Fibroblast of mammary gland (primary cell): ENCODE results near the gene DENND1B.

Source experiments
- DNase-seq: peaks from one replicate; pipeline ENCODE4 v3.0.0-alpha.2; 2010; ENCODE audit warnings: low read depth
- H3K4me3 ChIP-seq: 2 replicates; pipeline ENCODE4 v1.5.1; 2011; ENCODE audit warnings: low read depth, mild to moderate bottlenecking, low read length, moderate library complexity; ENCODE audit not compliant: control insufficient read depth
- CTCF ChIP-seq: conservative IDR thresholded peaks from 2 replicates; pipeline ENCODE4 v1.5.1; 2011; ENCODE audit warnings: low read depth, low read length, inconsistent platforms; ENCODE audit not compliant: control insufficient read depth, insufficient read depth

Gene DENND1B

DNA sequence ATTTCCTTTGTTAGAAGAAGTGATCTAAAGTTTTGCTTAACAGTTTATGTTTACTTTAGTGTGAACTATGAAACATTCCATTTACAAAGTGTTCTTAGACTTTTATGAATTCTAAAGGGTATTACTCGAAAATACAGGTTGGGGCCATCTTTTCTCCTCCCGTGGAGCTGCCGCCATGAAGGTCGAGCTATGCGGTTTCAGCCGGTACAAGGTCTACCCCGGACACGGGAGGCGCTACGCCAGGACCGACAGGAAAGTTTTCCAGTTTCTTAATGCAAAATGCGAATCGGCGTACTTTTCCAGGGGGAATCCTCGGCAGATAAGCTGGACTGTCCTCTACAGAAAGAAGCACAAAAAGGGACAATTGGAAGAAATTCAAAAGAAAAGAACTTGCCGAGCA is 39.8 kb downstream of the DENND1B start:
- no peak for DNase-seq
- TF ChIP-seq CTCF = no peak
- no peak overlapping the region for H3K4me3 ChIP-seq

DNA sequence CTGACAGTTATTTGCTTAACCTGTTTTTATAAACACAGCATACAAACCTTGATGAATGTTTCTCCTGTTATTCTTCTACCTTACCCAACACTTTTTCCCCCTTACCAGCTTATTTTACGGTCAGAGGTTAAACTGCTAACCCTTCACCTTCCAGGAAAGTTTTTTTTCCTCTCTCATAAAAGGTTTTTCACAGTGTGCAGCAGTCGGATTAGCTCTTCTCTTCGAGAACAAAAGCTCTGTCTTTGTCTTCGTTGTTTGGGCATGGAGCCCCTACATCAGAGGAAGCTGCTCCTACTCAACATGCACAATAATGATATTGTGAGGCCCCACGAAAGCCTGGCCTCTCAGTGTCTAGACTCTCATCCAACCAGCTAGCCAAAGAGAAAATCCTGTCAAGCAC is 42.0 kb downstream of the DENND1B start:
- no peak overlapping the region for H3K4me3 ChIP-seq
- no peak for DNase-seq
- TF ChIP-seq CTCF = no peak

- TF ChIP-seq CTCF = no peak
- H3K4me3 ChIP-seq = no peak overlapping the region
- no peak for DNase-seq
These were observed 43.1 kb downstream of the DENND1B start for GRCh38 chr1:197732187-197732586.

DNA sequence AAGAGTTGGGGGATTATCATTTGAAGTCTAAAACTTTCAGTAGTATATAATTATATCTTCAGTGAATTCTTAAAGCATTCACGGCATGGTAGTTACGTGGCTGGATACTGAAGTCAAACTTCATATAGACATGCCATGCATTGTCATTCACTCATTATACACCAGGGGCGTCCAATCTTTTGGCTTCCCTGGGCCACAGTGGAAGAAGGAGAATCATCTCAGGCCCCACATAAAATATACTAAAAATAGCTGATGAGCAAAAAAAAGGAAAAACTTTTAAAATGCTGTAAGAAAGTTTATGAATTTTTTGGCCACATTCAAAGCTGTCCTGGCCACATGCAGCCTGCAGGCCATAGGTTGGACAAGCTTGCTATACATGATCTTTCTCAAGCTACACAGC is 43.8 kb downstream of the DENND1B start:
- H3K4me3 ChIP-seq = no peak overlapping the region
- TF ChIP-seq CTCF = no peak
- no peak for DNase-seq

GRCh38 chr1:197725976-197726375 is 49.3 kb downstream of the DENND1B start:
- no peak for TF ChIP-seq CTCF
- no peak for DNase-seq
- no peak overlapping the region for H3K4me3 ChIP-seq

DNA sequence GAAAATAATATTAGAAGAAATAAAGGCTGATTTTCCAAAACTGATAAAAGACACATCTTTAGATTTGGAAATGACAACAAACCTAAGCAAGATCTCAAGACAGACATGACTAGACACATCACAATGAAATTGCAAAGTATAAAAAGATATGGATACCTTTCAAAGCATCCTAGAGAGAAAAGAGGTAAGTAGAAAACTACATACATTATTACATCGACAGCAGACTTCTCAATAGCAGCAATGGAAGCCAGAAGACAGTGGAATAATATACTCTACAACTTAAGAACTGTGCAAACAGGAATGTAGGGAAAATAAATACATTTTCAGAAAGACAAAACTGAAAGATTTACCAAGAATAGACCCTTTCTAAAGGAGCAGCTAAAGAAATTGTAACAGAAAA is 50.2 kb downstream of the DENND1B start:
- peak; percentile 45 for DNase-seq
- H3K4me3 ChIP-seq = no peak overlapping the region
- no peak for TF ChIP-seq CTCF

DNA sequence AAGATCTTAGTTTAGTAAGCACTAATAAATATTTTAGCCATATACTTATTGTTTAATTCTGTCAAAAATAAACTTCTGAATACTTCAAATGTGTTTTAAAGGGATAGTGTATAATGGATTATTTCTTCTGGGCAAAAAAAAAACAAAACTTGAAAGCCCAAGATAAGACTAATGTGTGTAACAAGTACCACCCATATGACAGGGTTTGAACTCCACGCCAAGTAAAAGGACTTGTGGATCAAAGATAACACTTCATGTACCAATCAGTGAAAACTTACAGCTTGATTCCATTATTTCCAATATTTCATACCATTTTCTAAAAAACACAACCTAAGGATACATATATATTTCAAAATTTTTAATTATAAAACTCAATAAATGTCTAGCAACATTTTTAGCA is 59.5 kb downstream of the DENND1B start:
- no peak overlapping the region for H3K4me3 ChIP-seq

More for the DNA sequence above, 59.5 kb downstream of the DENND1B start:
- no peak for DNase-seq
- TF ChIP-seq CTCF = no peak
